Measurements from ENCODE around the gene POMT1. TPM values are rescaled to one million over a fixed set of nuclear protein-coding genes. Genes with fewer than 3 reads are reported as not detected.
"Not testable (repeated sequence)": the region's sequence is repeated elsewhere in the genome, so short reads cannot be mapped to it uniquely, and the experiment has no call there.

The POMT1 gene, protein sequence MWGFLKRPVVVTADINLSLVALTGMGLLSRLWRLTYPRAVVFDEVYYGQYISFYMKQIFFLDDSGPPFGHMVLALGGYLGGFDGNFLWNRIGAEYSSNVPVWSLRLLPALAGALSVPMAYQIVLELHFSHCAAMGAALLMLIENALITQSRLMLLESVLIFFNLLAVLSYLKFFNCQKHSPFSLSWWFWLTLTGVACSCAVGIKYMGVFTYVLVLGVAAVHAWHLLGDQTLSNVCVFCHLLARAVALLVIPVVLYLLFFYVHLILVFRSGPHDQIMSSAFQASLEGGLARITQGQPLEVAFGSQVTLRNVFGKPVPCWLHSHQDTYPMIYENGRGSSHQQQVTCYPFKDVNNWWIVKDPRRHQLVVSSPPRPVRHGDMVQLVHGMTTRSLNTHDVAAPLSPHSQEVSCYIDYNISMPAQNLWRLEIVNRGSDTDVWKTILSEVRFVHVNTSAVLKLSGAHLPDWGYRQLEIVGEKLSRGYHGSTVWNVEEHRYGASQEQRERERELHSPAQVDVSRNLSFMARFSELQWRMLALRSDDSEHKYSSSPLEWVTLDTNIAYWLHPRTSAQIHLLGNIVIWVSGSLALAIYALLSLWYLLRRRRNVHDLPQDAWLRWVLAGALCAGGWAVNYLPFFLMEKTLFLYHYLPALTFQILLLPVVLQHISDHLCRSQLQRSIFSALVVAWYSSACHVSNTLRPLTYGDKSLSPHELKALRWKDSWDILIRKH
- total RNA-seq: 10 to 100 TPM; 24.9 to 28.3 TPM
- polyA plus RNA-seq: 10 to 100 TPM; 11.9 to 21.2 TPM
- long read RNA-seq, donor 1, partial matches to known transcripts: 23 of 27 reads
- long read RNA-seq, donor 1, other reads (novel, unspliced or antisense): 0 of 27 reads
- long read RNA-seq, donor 2: 0 reads
- long read RNA-seq, donor 3: 0 reads
- long read RNA-seq, donor 4: 0 reads
- long read RNA-seq, donor 5, partial matches to known transcripts: 0 of 1 reads
- long read RNA-seq, donor 5, other reads (novel, unspliced or antisense): 0 of 1 reads

DNA sequence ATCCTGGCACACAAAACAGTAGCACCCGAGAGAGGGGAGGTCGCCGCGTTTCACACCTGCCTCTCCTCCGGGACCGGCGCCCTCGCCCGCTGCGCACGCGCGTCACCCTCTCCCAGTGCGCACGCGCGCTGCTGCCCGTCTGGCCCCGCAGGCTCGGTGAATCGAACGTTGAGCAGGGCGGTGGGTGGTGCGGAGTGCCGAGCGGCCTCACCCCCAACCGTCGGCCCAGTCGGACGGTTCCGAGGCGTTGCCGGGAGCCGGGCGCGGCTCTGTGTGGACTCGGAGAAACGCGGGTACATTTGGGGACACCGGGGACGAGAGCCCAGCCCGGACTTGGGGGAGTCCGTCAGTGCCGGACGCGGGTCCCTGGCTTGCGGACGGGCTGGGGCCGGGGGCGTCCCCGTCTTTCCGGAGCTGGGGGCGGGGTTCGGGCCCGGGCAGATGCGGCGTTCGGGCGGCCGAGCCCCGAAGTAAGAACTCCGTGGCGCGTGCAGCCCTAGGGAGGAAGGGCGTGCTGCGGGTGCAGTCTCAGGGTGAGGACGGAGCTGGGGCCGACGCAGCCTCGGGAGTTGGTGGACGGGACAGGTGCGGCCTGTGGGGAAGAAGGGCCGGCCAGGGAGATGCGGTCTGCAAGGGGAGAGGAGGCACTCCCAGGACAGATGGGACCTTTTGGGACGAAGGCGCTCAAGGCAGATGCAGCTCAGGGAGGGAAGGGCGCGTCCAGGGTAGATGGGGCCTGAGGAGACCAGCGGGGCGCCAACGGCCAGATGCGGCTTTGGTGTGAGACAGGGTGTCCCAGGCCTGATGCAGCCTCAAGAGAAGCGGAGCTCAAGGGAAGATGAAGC, at the start of gene POMT1:
POMT1 (plus strand) TSS at position 138 of the 845 bp plus-strand sequence. CDS start 1,301 bp downstream, outside the sequence.
- H3K27me3 ChIP-seq (ENCODE audit: control insufficient read depth in 3 of 3, insufficient read depth in 3 of 3, low read length in 2 of 3): no peaks in the 10 kb centered on the region
- H3K9me3 ChIP-seq (ENCODE audit: control insufficient read depth in 4 of 4, insufficient read depth in 3 of 4, low read length in 3 of 4): no peaks in the 10 kb centered on the region
- ATAC-seq (ENCODE audit: insufficient read depth, low FRiP score) (peak; percentile 94), DNase-seq (peak; percentile 87 to 88 (median 87))
- peaks cover 0 to 21% (median 13%) of the 10 kb centered on the region in 4 donors for H3K36me3 ChIP-seq (ENCODE audit: control insufficient read depth in 4 of 4, insufficient read depth in 4 of 4, low read length in 4 of 4)
- peaks cover 0 to 11% (median 10%) of the 10 kb centered on the region in 5 donors for H3K4me1 ChIP-seq (ENCODE audit: control insufficient read depth in 5 of 5, insufficient read depth in 5 of 5, low read length in 5 of 5)
- peak within 1 kb of the TSS; percentile 57 to 68 for H3K27ac ChIP-seq (ENCODE audit: low read depth in 1 of 2, low read length in 1 of 2)
- H3K4me3 ChIP-seq: peak within 1 kb of the TSS; percentile 71
- 0% methylated on average over 72 to 83 of the region's 83 CpGs for WGBS, 2 donors
- no peak for TF ChIP-seq CTCF (IDR thresholded peaks at IDR 0.05; ENCODE audit: control extremely low read depth, extremely low read depth)
- peak within 1 kb of the TSS in 1 of 2 donors; percentile 73 for H3K9ac ChIP-seq (ENCODE audit: insufficient read depth in 1 of 2, low read length in 2 of 2)

DNA sequence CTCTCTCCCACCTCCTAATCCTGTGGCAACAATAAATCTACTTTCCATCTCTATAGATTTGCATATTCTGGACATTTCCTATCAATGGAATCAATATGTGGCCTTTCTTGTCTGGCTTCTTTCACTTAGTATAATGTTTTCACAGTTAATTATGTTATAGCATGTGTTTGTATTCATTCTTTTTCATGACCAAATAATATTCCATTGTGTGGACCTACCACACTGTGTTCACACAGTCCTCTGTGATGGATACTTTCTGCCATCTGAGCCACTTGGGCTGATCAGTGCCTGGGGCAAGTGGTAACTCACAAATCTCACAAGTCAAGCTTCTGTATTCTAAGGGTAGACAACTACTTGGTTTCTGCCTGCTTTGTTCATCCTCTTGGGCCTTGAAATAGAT, 48.7 kb upstream of the POMT1 start:
- H3K36me3 ChIP-seq (ENCODE audit: control insufficient read depth in 4 of 4, insufficient read depth in 4 of 4, low read length in 4 of 4): peaks cover 21 to 65% (median 39%) of the 10 kb centered on the region in 4 donors
- no peaks in the 10 kb centered on the region for H3K27me3 ChIP-seq (ENCODE audit: control insufficient read depth in 3 of 3, insufficient read depth in 3 of 3, low read length in 2 of 3)
- H3K9me3 ChIP-seq (ENCODE audit: control insufficient read depth in 4 of 4, insufficient read depth in 3 of 4, low read length in 3 of 4): no peaks in the 10 kb centered on the region
- no peak for ATAC-seq (ENCODE audit: insufficient read depth, low FRiP score)
- no peak for TF ChIP-seq CTCF (IDR thresholded peaks at IDR 0.05; ENCODE audit: control extremely low read depth, extremely low read depth)
- DNase-seq: no peak
- H3K9ac ChIP-seq (ENCODE audit: insufficient read depth in 1 of 2, low read length in 2 of 2): no peak overlapping the region
- H3K4me3 ChIP-seq: no peak overlapping the region
- no peak overlapping the region for H3K27ac ChIP-seq (ENCODE audit: low read depth in 1 of 2, low read length in 1 of 2)
- no peaks in the 10 kb centered on the region for H3K4me1 ChIP-seq (ENCODE audit: control insufficient read depth in 5 of 5, insufficient read depth in 5 of 5, low read length in 5 of 5)

DNA sequence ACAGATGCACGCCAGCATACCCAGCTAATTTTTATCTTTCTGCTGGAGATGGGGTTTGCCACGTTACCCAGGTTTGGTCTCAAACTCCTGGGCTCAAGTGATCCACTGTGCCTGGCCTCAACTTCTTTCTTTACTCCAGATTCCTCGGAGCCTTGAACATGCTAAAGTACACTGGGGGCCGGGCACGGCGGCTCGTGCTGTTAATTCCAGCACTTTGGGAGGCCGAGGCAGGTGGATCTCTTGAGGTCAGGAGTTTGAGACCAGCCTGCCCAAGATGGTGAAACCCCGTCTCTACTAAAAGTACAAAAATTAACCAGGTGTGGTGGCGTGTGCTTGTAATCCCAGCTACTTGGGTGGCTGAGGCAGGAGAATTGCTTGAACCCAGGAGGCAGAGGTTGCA, 47.1 kb upstream of the POMT1 start:
- not testable (repeated sequence) for H3K27me3 ChIP-seq (ENCODE audit: control insufficient read depth in 3 of 3, insufficient read depth in 3 of 3, low read length in 2 of 3); ATAC-seq (ENCODE audit: insufficient read depth, low FRiP score); H3K4me1 ChIP-seq (ENCODE audit: control insufficient read depth in 5 of 5, insufficient read depth in 5 of 5, low read length in 5 of 5); DNase-seq; H3K9me3 ChIP-seq (ENCODE audit: control insufficient read depth in 4 of 4, insufficient read depth in 3 of 4, low read length in 3 of 4); H3K4me3 ChIP-seq; H3K9ac ChIP-seq (ENCODE audit: insufficient read depth in 1 of 2, low read length in 2 of 2); H3K27ac ChIP-seq (ENCODE audit: low read depth in 1 of 2, low read length in 1 of 2)
- peaks cover 25 to 78% (median 46%) of the 10 kb centered on the region in 4 donors for H3K36me3 ChIP-seq (ENCODE audit: control insufficient read depth in 4 of 4, insufficient read depth in 4 of 4, low read length in 4 of 4)
- 97% methylated on average over 10 of the region's 10 CpGs for WGBS, 2 donors
